ENCODE data around the gene OR7C2. TPM values are rescaled to one million over a fixed set of nuclear protein-coding genes. Genes with fewer than 3 reads are reported as not detected.

The OR7C2 gene
- total RNA-seq, 1 donor from 2014 or later: not detected

Other genes starting within 250 kb of the OR7C2 start
- gene ADGRE2, start 162.9 kb upstream of the OR7C2 start, total RNA-seq: 1.3 and 2.2 TPM in 2 replicates
- not detected in 2 replicates for gene OR7A5, start 106.3 kb upstream of the OR7C2 start, total RNA-seq
- gene OR7C1, start 106.3 kb upstream of the OR7C2 start, total RNA-seq: not detected in 2 replicates
- gene OR7A10, start 92.6 kb upstream of the OR7C2 start, total RNA-seq: not detected in 2 replicates
- not detected in 2 replicates for gene OR7A17, start 55.4 kb upstream of the OR7C2 start, total RNA-seq
- gene SLC1A6, start 38.4 kb downstream of the OR7C2 start, total RNA-seq: not detected in 2 replicates
- not detected in 2 replicates for gene CASP14, start 108.0 kb downstream of the OR7C2 start, total RNA-seq
- not detected in 2 replicates for gene OR1I1, start 140.7 kb downstream of the OR7C2 start, total RNA-seq
- 1.6 and 1.7 TPM in 2 replicates for gene SYDE1, start 165.9 kb downstream of the OR7C2 start, total RNA-seq

Measured in activated T-helper 1 cell treated with anti-CD3 and anti-CD28 coated beads, Interleukin-12 subunit alpha, Interleukin-12 subunit beta, Interleukin-2, Interleukin-4 antibody, amounts not matched to agents 30 ng/mL and 10 ng/mL and 1 ng/mL, durations not matched to agents 14 hours and 24 hours and 36 hours (primary cell).